ENCODE data around the gene GAL3ST2. TPM values are rescaled to one million over a fixed set of nuclear protein-coding genes. Genes with fewer than 3 reads are reported as not detected.

Gene GAL3ST2
- total and polyA plus RNA-seq, 8 donors = 0.26 to 0.31 (median 0.29) TPM; not detected in 2

DNA sequence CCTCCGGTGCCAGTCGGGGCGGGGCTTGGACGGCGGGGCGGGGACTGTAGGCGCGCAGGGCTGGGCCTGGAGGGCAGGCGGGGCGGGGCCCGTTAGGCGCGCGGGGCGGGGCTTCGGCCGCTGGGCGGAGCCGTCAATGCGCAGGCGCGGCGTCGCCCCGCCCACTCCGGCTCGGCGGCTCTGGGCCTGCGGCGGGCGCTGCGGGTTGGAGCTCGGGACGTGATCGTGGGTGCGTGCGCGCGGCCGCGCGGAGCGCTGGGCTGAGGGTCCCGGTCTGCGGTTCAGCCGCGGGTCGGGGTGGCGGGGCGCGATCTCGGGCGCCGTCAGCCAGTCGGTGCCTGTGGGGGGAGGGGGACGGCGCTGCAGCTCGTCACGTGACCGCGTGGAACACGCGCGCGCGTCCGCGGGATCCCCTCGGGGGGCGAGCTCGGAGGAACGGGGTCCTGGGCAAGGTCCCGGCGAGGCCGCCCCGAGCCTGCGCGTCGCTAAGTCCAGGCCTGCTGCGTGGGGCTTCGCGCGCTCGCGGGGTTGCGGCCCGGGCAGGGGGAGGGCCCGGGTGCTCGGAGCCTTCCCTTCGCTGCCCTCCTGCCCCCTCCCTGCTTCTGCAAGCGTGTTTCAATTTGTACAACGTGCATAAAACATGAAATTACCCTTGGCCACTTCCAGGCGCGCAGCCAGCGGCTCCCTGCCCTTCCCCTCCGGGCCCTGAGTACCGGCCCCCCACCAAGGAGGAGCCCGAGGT, 42.0 kb upstream of the GAL3ST2 start, which contains the start of gene D2HGDH:
Gene D2HGDH (plus strand): TSS at position 164 of the 742 bp plus-strand sequence. CDS start 595 bp downstream, outside the sequence.
- peak; percentile 84 to 100 (median 93) for DNase-seq
- peaks cover 0 to 6% of the 10 kb centered on the region in 2 donors for H3K36me3 ChIP-seq
- peak within 1 kb of the TSS; percentile 98 for H3K4me3 ChIP-seq
- no peaks in the 10 kb centered on the region for H3K27me3 ChIP-seq
- ATAC-seq = peak; percentile 95
- peaks cover 4 to 55% of the 10 kb centered on the region in 2 donors for H3K4me1 ChIP-seq
- intact Hi-C loops (cut with DNase I) = loop anchor here in 1 of 2 donors (10.0 kb wide), 1 partner anchor 140 kb away; no protein-coding TSS in a partner anchor
- no peaks in the 10 kb centered on the region for H3K9me3 ChIP-seq
- H3K27ac ChIP-seq = peak within 1 kb of the TSS; percentile 84 to 87
- TF ChIP-seq, protein P1, sequence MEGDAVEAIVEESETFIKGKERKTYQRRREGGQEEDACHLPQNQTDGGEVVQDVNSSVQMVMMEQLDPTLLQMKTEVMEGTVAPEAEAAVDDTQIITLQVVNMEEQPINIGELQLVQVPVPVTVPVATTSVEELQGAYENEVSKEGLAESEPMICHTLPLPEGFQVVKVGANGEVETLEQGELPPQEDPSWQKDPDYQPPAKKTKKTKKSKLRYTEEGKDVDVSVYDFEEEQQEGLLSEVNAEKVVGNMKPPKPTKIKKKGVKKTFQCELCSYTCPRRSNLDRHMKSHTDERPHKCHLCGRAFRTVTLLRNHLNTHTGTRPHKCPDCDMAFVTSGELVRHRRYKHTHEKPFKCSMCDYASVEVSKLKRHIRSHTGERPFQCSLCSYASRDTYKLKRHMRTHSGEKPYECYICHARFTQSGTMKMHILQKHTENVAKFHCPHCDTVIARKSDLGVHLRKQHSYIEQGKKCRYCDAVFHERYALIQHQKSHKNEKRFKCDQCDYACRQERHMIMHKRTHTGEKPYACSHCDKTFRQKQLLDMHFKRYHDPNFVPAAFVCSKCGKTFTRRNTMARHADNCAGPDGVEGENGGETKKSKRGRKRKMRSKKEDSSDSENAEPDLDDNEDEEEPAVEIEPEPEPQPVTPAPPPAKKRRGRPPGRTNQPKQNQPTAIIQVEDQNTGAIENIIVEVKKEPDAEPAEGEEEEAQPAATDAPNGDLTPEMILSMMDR (IDR thresholded peaks at IDR 0.05) = no peak

DNA sequence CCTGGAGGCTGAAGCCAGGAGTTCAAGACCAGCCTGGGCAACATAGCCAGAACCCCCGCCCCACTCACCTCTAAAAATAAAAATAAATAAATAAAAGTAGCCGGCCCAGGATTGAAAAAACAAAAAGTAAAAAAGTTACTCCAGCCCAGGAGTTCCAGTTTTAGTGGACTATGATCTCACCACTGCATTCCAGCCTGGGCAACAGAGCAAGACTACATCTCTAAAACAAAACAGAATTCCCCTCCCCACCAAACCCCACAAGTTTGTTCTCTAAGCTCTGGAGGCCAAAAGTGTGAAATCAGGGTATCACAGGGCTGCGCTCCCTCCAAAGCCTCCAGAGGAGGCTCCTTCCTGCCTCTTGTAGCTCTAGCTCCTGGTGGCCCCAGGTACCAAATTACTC, 40.5 kb upstream of the GAL3ST2 start:
- intact Hi-C loops (cut with DNase I) = loop anchor here in 1 of 2 donors (10.0 kb wide), 1 partner anchor 139 kb away; no protein-coding TSS in a partner anchor
- DNase-seq (peak in 1 of 4 donors; percentile 0), ATAC-seq (no peak)
- Histone ChIP-seq H3K27ac (no peak overlapping the region), H3K27me3 (no peaks in the 10 kb centered on the region), H3K4me3 (no peak overlapping the region), H3K4me1 (peaks cover 4 to 55% of the 10 kb centered on the region in 2 donors), H3K9me3 (no peaks in the 10 kb centered on the region), H3K36me3 (peaks cover 0 to 6% of the 10 kb centered on the region in 2 donors)
- TF ChIP-seq, protein P1 (IDR thresholded peaks at IDR 0.05) = no peak

DNA sequence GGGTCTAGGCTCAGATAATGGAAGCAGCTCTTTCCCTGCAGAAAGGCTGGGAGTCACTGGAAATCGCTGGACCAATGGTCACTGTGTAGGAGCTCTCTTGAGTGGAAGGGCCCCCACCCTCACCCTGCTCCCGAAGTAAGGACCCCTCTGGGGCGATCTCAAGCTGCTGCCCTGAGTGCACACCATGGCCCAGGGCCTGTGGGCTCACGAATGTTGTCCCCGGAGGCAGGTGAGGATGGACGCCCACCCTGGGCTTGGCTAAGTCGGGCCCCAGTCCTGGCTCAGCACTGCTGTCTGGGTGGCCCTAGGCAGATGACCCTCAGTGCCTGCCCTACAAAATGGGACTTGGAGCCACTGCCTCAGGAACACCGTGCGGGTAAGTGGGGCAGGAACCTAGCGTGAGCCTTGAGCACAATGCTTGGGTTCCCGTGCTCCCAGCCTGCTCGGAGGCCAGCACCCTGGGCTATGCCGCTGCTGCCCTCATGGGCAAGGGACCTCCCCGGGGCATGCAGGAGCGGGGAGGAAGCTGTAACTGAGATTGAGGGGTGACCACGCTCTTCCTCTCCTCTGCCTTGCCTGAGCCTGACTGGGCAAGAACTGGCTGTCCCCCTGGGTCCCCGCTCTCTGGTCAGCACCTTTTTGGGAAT, 38.5 kb upstream of the GAL3ST2 start:
- Histone ChIP-seq H3K4me1 (peaks cover 4 to 37% of the 10 kb centered on the region in 2 donors), H3K9me3 (no peaks in the 10 kb centered on the region), H3K4me3 (no peak overlapping the region), H3K27ac (no peak overlapping the region), H3K27me3 (no peaks in the 10 kb centered on the region), H3K36me3 (peaks cover 0 to 8% of the 10 kb centered on the region in 2 donors)
- intact Hi-C loops (cut with DNase I) = loop anchor here in 1 of 2 donors (10.0 kb wide), 1 partner anchor 137 kb away; no protein-coding TSS in a partner anchor
- TF ChIP-seq, protein P1 (IDR thresholded peaks at IDR 0.05) = no peak
- DNase-seq = peak in 1 of 4 donors; percentile 57
- ATAC-seq = no peak

DNA sequence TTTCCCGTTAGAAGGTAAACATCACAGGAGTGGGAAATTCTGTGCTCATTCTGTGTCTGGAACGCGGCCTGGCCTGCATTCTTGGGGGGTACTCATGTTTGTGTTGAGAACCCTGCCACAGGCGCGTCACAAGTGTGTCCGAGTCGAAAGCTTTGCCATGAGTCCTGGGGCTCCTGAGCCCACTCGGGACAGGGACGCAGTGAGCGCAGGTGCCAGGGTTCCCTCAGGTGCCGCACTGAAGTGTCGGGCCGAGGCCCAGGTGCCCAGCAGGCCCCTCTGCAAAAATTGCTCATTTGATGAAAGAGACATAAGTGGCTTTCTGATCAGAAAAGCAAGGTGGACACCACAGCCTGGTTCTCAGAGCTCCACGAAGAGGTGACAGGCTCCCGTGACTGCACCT, 37.4 kb upstream of the GAL3ST2 start:
- no peak for ATAC-seq
- intact Hi-C loops (cut with DNase I) = loop anchor here in 1 of 2 donors (10.0 kb wide), 1 partner anchor 136 kb away; no protein-coding TSS in a partner anchor
- peaks cover 0 to 18% of the 10 kb centered on the region in 2 donors for H3K36me3 ChIP-seq
- no peak overlapping the region for H3K4me3 ChIP-seq
- peak in 1 of 4 donors; percentile 57 for DNase-seq
- no peaks in the 10 kb centered on the region for H3K27me3 ChIP-seq
- peaks cover 4 to 29% of the 10 kb centered on the region in 2 donors for H3K4me1 ChIP-seq
- no peak overlapping the region for H3K27ac ChIP-seq
- H3K9me3 ChIP-seq = no peaks in the 10 kb centered on the region
- TF ChIP-seq, protein P1 (IDR thresholded peaks at IDR 0.05) = no peak

All from left lung (tissue), 10 donors.